H9 (cell line): ENCODE measurements around the gene RGR. TPM values are rescaled to one million over a fixed set of nuclear protein-coding genes. Genes with fewer than 3 reads are reported as not detected.
A peak's percentile ranks its signal among the peaks of the same experiment; 100 is the strongest.

ENCODE experiments used
- DNase-seq: peaks from one replicate; pipeline ENCODE4 v3.0.0-alpha.2; 2017
- H2AFZ ChIP-seq: one replicate; pipeline ENCODE4 v1.6.1; 2013; ENCODE audit warnings: mild to moderate bottlenecking, low read length, control low read depth, moderate library complexity
- H2AK5ac ChIP-seq: 2 replicates; pipeline ENCODE4 v1.6.1; 2013; ENCODE audit warnings: low read length, control low read depth, mixed read lengths; ENCODE audit not compliant: insufficient read length
- H2BK120ac ChIP-seq: one replicate; pipeline ENCODE4 v1.6.1; 2013; ENCODE audit warnings: low read depth, mild to moderate bottlenecking, low read length, control low read depth, inconsistent platforms; ENCODE audit not compliant: poor library complexity, severe bottlenecking
- H2BK12ac ChIP-seq: 2 replicates; pipeline ENCODE4 v1.6.1; 2013; ENCODE audit warnings: low read length, control low read depth, mixed read lengths, low read depth; ENCODE audit not compliant: insufficient read length
- H2BK15ac ChIP-seq: 2 replicates; pipeline ENCODE4 v1.6.1; 2013; ENCODE audit warnings: low read depth, low read length, control low read depth
- H2BK20ac ChIP-seq: one replicate; pipeline ENCODE4 v1.6.1; 2013; ENCODE audit warnings: low read depth, mild to moderate bottlenecking, low read length, control low read depth, inconsistent platforms; ENCODE audit not compliant: poor library complexity, severe bottlenecking
- H2BK5ac ChIP-seq: 2 replicates; pipeline ENCODE4 v1.6.1; 2013; ENCODE audit warnings: low read length, control low read depth, mixed read lengths; ENCODE audit not compliant: insufficient read length
- H3K14ac ChIP-seq: 2 replicates; pipeline ENCODE4 v1.6.1; 2013; ENCODE audit warnings: low read length, control low read depth; ENCODE audit not compliant: insufficient read depth
- H3K18ac ChIP-seq: 2 replicates; pipeline ENCODE4 v1.6.1; 2013; ENCODE audit warnings: low read depth, mild to moderate bottlenecking, mixed read lengths, low read length, control low read depth; ENCODE audit not compliant: insufficient read length
- H3K23ac ChIP-seq: 2 replicates; pipeline ENCODE4 v1.6.1; 2013; ENCODE audit warnings: low read length, control low read depth, mixed read lengths, low read depth; ENCODE audit not compliant: insufficient read length
- H3K23me2 ChIP-seq: 2 replicates; pipeline ENCODE4 v1.6.1; 2013; ENCODE audit warnings: low read depth, mild to moderate bottlenecking, mixed read lengths, low read length, control low read depth; ENCODE audit not compliant: insufficient read length, poor library complexity, severe bottlenecking
- H3K27ac ChIP-seq: 2 replicates; pipeline ENCODE4 v1.5.1; 2013; ENCODE audit warnings: low read length, control low read depth, mixed read lengths, low read depth; ENCODE audit not compliant: insufficient read length
- H3K27me3 ChIP-seq: 2 replicates; pipeline ENCODE4 v1.6.1; 2013; ENCODE audit warnings: low read length, control low read depth, inconsistent platforms; ENCODE audit not compliant: insufficient read depth
- H3K4ac ChIP-seq: 2 replicates; pipeline ENCODE4 v1.6.1; 2013; ENCODE audit warnings: low read depth, mild to moderate bottlenecking, control low read depth, inconsistent platforms, low read length, moderate library complexity
- H3K4me1 ChIP-seq: 2 replicates; pipeline ENCODE4 v1.6.1; 2013; ENCODE audit warnings: low read length, control low read depth, inconsistent platforms; ENCODE audit not compliant: insufficient read depth
- H3K4me2 ChIP-seq: 2 replicates; pipeline ENCODE4 v1.6.1; 2013; ENCODE audit warnings: low read length, control low read depth, mixed read lengths; ENCODE audit not compliant: insufficient read length, insufficient read depth
- H3K56ac ChIP-seq: 2 replicates; pipeline ENCODE4 v1.6.1; 2013; ENCODE audit warnings: low read depth, mild to moderate bottlenecking, mixed read lengths, low read length, control low read depth; ENCODE audit not compliant: insufficient read length
- H3K79me1 ChIP-seq: 2 replicates; pipeline ENCODE4 v1.6.1; 2013; ENCODE audit warnings: low read depth, mild to moderate bottlenecking, moderate library complexity, low read length, control low read depth, inconsistent platforms; ENCODE audit not compliant: insufficient read depth, poor library complexity, severe bottlenecking
- H3K79me2 ChIP-seq: 2 replicates; pipeline ENCODE4 v1.6.1; 2013; ENCODE audit warnings: low read length, control low read depth, inconsistent platforms; ENCODE audit not compliant: insufficient read depth
- H3K9ac ChIP-seq: 2 replicates; pipeline ENCODE4 v1.6.1; 2013; ENCODE audit warnings: low read length, control low read depth, mixed read lengths; ENCODE audit not compliant: insufficient read length; ENCODE audit errors: extremely low read depth
- H3K9me3 ChIP-seq: one replicate; pipeline ENCODE4 v1.6.1; 2013; ENCODE audit warnings: low read depth, low read length, inconsistent platforms; ENCODE audit not compliant: control insufficient read depth
- H3T11ph ChIP-seq: one replicate; pipeline ENCODE4 v1.6.1; 2013; ENCODE audit warnings: mild to moderate bottlenecking, low read length, control low read depth, inconsistent platforms
- H4K20me1 ChIP-seq: one replicate; pipeline ENCODE4 v1.6.1; 2013; ENCODE audit not compliant: control insufficient read depth, insufficient read length, insufficient read depth
- H4K5ac ChIP-seq: 2 replicates; pipeline ENCODE4 v1.6.1; 2013; ENCODE audit warnings: low read depth, mild to moderate bottlenecking, mixed read lengths, low read length, control low read depth; ENCODE audit not compliant: insufficient read length
- H4K8ac ChIP-seq: replicated peaks from 2 replicates; pipeline ENCODE4 v1.6.1; 2013; ENCODE audit warnings: low read length, control low read depth, mixed read lengths, low read depth; ENCODE audit not compliant: insufficient read length
- H4K91ac ChIP-seq: 2 replicates; pipeline ENCODE4 v1.6.1; 2013; ENCODE audit warnings: low read depth, mild to moderate bottlenecking, moderate library complexity, mixed read lengths, low read length, control low read depth; ENCODE audit not compliant: insufficient read length
- H3K27ac Mint-ChIP-seq, 3 experiments: 2 replicates in 2 of 3; 3 replicates in 1 of 3; pipeline ENCODE4 v1.8.0; 2020 to 2021; ENCODE audit warnings: mixed read lengths in 3 of 3, mild to moderate bottlenecking in 1 of 3, moderate library complexity in 1 of 3
- H3K27me3 Mint-ChIP-seq: 2 replicates; pipeline ENCODE4 v1.8.0; 2021; ENCODE audit warnings: low read depth, mild to moderate bottlenecking, moderate library complexity, mixed read lengths
- H3K36me3 Mint-ChIP-seq, 3 experiments: 2 replicates in 2 of 3; 3 replicates in 1 of 3; pipeline ENCODE4 v1.8.0; 2020 to 2021; ENCODE audit warnings: low read depth in 3 of 3, mixed read lengths in 3 of 3; ENCODE audit not compliant: insufficient read depth in 1 of 3
- H3K4me1 Mint-ChIP-seq, 2 experiments: 2 replicates each; pipeline ENCODE4 v1.8.0; 2020; ENCODE audit warnings: mixed read lengths in 2 of 2
- H3K4me3 Mint-ChIP-seq, 2 experiments: 2 replicates in 1 of 2; 3 replicates in 1 of 2; pipeline ENCODE4 v1.8.0; 2020 to 2021; ENCODE audit warnings: mild to moderate bottlenecking in 2 of 2, mixed read lengths in 2 of 2, moderate library complexity in 1 of 2
- H3K9me3 Mint-ChIP-seq, 2 experiments: 2 replicates in 1 of 2; 3 replicates in 1 of 2; pipeline ENCODE4 v1.8.0; 2020; ENCODE audit warnings: mild to moderate bottlenecking in 2 of 2, mixed read lengths in 2 of 2, moderate library complexity in 1 of 2
- CTCF ChIP-seq: fragments of 200-600 bp; sonication (generic); conservative IDR thresholded peaks from 3 replicates; pipeline ENCODE4 v1.8.0; 2021; ENCODE audit warnings: antibody characterized with exemption, mild to moderate bottlenecking
- WGBS: extraction: QIAGEN DNeasy Blood & Tissue Kit; methylation state at CpG from one replicate; pipeline ENCODE4 v1.1.7; 2013; ENCODE audit warnings: missing lambda C conversion rate, low lambda C conversion rate, mixed read lengths; ENCODE audit not compliant: insufficient read length; ENCODE audit errors: extremely low coverage; 5-methylcytosine and 5-hydroxymethylcytosine counted together
- total RNA-seq: library from RNA; stranded (reverse); gene quantifications from 2 replicates; pipeline ENCODE4 v1.2.1, GENCODE V29; 2021

RGR gene
- total RNA-seq, 1 experiment from 2014 or later, result not detected

GRCh38 chr10:84205853-84206525 is 38.9 kb upstream of the RGR start:
- H4K5ac ChIP-seq, result no peak overlapping the region
- WGBS, result no CpG with 5 or more reads among the region's 6 CpGs

More at GRCh38 chr10:84205853-84206525, 38.9 kb upstream of the RGR start:
- Histone ChIP-seq H3K27ac (no peak overlapping the region), H3K27me3 (no peaks in the 10 kb centered on the region), H4K91ac (no peak overlapping the region), H4K8ac (no peak overlapping the region), H2BK20ac (no peak overlapping the region), H3T11ph (no peak overlapping the region), H2AK5ac (no peak overlapping the region), H3K23me2 (no peaks in the 10 kb centered on the region), H3K4me2 (no peak overlapping the region), H3K18ac (no peak overlapping the region), H3K23ac (no peak overlapping the region), H3K56ac (no peak overlapping the region), H2BK5ac (no peak overlapping the region), H2BK12ac (no peak overlapping the region), H4K20me1 (no peaks in the 10 kb centered on the region), H3K14ac (no peak overlapping the region), H3K4ac (no peak overlapping the region), H2BK15ac (no peak overlapping the region), H3K79me2 (no peaks in the 10 kb centered on the region), H3K4me1 (no peaks in the 10 kb centered on the region), H3K79me1 (no peaks in the 10 kb centered on the region), H2BK120ac (no peak overlapping the region), H3K9me3 (no peaks in the 10 kb centered on the region), H3K9ac (no peak overlapping the region), H2AFZ (no peak overlapping the region)
- peak overlapping the region in 1 of 3 experiments; percentile 66; a peak in 1 of 7 replicates for H3K27ac Mint-ChIP-seq
- no peak overlapping the region; a peak in 1 of 5 replicates for H3K4me3 Mint-ChIP-seq
- no peaks in the 10 kb centered on the region for H3K9me3 Mint-ChIP-seq
- no peak for DNase-seq
- H3K36me3 Mint-ChIP-seq, result no peaks in the 10 kb centered on the region
- peaks cover 3% of the 10 kb centered on the region; the same call in 1 of the 2 replicates for H3K27me3 Mint-ChIP-seq
- TF ChIP-seq CTCF, result no peak
- H3K4me1 Mint-ChIP-seq, result no peaks in the 10 kb centered on the region
